HG03039 (cell line): Measurements from ENCODE around the gene TGM5.
"Not testable (repeated sequence)": the region's sequence is repeated elsewhere in the genome, so short reads cannot be mapped to it uniquely, and the experiment has no call there.

Experiments
- ATAC-seq: cut with Tn5 transposase; IDR thresholded peaks from one replicate; pipeline ENCODE4 v1.9.1; 2021; ENCODE audit warnings: mild to moderate bottlenecking, moderate library complexity; ENCODE audit not compliant: unreplicated experiment

Gene TGM5

GRCh38 chr15:43275740-43276562 is 9.2 kb upstream of the TGM5 start:
- ATAC-seq, result no peak

DNA sequence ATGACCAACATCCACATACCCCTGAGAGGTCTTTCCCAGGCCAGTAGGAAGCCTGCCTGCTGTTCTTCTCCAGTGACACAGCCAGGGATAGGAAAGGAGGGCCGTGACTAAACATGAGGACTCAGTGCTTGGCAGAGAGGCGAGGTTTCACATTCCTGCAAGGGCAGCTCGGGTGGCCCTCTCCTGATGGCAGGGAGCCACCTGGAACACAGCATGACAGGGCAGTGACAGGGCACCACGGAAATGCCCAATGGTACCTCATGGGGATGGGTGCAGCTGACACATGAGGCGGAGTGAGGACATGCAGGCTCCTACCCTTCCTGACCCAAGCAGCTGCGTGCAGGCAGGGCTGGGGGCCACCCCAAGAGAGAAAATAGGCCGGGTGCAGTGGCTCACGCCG is 7.4 kb upstream of the TGM5 start:
- no peak for ATAC-seq

DNA sequence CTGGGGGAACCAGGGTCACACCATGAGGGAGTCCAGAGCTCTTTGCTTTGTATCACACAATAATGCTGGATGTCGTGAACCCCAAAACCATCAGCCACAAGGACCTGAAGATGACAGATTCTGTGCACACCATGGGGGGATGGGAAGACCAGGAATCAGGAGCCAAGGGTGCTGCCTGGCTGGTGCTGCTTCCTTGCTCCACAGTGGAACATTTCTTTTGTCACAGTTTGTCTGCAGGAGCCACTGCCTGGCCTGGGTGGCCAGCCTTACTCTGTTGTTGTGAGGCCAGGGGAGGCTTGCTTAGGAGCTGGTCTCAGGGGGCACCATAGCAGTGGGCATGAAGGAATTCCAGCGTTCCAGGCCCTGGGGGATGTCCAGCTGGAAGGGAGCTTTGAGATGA is 6.5 kb upstream of the TGM5 start:
- no peak for ATAC-seq

GRCh38 chr15:43271908-43272307 is 5.2 kb upstream of the TGM5 start:
- not testable (repeated sequence) for ATAC-seq

DNA sequence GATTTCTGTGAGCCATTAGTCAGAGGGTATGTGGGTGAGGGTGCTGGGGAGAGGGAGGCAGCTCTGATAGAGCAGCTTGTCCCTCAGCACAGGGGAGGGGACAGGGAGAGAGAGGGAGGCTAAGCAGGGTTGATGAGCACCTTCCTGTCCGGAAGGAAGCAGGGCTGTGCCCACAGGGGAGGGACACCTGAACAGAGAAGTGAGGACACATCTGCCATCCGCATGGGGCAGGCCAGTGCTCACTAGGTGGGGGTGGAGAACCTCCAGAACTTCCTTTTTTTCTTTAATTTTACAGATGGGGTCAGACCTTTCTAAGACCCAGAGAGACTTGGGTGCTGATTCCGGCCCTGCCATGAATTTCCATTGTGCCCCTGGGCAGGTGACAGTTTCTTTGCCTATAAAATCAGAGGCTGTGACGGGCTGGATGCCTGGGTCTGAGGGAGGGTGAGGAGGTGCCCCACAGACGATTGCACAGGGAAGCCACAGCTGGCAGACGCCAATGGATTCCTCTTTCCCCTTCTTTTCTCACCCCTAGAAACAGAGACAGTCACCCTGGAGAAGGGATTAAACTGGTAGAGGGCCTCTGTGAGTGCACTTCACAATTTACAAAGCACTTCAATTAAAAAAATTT is 4.1 kb upstream of the TGM5 start:
- ATAC-seq, result no peak

- no peak for ATAC-seq
Measured at GRCh38 chr15:43270113-43270665, 3.5 kb upstream of the TGM5 start.

DNA sequence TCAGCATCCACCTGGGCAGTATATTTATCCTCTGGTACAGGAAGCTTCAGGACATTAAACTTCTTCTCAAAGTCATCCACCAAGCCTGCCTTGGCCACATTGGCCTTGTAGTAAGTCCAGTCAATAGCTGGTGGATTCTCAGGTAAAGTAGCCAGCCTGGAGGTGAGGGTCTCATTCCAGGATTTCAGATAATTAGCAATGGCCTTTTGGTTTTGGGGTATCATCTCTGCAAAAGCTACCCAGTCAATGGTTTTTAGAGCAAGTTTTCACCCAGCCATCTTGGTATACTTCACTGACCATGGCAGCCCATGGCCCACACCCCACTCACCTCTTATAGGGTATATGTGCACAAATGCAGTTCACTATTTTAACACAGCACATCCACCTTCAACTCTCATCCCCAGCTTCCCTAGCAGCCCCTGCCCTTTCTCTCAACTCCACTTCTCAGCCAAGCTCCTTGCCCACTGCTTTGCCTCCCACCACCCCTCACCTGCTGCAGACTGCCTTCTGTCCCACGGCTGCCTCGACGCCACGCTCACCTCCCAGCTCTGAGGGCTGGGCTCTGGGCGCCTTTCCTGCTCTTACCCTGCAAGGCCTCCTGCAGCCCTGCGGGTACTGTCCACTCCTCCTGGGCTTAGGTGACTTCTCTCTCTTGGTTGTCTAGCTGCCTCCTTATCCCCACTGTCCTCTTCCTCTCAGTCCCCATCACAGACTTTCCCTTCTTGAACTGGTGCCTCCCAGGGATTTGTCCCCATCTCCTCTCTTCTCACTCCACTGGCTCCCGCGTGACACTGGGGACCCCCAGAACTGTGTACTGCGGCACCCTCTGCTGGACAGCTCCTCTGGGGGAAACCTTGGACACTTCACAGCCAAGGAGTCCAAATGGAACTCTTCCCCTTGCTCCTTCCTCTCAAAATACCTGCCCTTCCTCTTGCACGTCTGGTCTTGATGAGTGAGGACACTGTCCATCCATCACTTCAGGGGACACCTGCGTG is 1.7 kb upstream of the TGM5 start:
- no peak for ATAC-seq

GRCh38 chr15:43267439-43267838 is 711 bp upstream of the TGM5 start:
- ATAC-seq, result no peak

DNA sequence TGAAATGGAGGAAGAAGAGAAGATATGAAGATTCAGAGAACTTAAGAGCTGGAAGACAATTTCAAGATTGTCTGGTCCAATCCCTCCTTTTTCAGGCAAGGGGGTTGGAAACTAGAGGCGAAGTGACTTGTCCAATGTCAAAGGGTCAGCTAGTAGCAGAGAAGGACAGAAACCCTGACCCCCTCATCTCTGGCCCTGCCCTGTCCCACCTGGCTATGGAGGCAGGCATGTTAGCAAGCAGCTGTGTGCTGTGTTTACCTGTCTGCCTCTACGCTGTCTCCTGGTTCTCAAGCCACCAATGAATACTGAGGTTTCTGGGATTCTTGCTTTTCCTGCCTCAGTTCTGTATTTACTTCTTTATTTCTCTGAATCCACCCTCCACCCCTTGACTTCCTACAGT is 342 bp downstream of the TGM5 start:
- no peak for ATAC-seq

DNA sequence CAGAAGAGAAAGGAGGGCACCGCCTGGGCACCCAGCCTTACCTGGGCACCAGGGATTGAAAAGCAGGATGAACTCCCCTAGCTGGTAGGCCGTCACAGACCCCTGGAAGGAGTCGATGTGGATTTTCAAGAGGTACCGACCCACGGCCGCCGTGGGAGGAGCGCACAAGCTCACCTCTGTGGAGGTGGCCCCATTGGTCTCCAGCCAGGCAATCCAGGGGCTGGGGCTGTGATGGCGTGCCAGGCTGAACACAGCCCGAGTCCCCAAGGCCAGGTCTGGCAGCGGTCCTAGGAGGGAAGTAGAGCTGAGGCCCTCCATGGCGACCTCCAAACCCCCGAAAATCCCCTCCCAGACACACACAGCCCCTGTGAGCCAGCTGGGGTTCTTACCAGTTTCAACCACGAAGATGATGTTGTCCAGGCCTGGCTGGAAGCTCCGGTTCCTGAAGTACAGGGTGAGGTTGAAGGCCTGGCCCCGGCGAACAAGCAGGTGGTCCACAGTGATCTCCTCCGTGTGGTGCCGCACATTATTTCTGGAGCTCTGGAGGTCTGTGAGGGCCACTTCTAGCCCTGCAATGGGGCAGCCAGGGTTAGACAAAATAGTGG is 6.6 kb downstream of the TGM5 start:
- ATAC-seq, result no peak

- no peak for ATAC-seq
Measured at GRCh38 chr15:43258781-43259180, 7.9 kb downstream of the TGM5 start.

- ATAC-seq, result no peak
Measured at GRCh38 chr15:43256341-43256740, 10.4 kb downstream of the TGM5 start.

GRCh38 chr15:43255376-43255775 is 11.4 kb downstream of the TGM5 start:
- ATAC-seq, result no peak

DNA sequence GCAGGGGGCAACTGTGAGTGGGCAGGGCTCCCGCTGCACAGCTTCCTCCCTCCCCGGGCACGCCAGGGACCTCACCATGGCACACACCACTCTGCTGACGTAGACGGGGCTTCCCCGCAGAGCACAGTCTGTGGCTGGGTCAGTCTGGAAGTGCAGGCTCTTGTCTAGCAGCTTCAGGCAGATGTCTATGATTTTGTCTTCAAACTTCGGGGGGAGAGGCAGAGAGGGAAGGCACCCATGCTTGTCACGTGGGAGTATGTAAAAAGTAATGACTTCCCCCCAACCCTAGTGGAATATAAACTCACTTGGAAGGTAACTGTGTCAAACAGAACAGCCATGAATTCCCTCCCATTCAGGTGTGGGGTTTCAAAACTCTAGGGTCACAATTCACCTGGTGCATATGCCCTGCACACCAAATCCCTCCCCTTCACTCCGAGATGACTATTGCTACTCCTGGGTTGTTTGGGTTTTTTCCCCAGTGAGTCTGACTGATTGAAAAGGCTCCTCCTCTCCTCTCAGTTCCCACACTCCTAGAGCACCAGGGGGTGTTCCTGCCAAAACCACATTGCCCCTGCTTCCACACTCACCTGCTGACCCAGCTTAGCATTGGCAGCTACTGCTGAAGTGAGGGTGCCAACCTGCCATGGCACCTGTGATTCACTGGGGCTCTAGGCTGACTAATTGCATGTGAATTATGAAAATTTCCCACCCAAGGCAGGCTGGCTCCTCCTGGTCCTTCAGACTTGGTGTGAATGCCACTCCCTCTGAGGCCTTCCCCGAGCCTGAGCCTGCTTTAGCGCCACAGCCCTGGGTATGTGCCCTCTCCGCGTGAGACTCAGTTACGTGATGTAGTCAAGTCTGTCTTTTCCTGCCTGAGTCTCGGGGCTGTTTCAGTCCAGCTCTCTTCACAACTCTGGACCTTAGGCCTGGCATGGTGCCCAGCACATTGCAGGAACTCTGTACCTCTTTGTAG is 13.0 kb downstream of the TGM5 start:
- ATAC-seq, result peak; percentile 45

- ATAC-seq, result no peak
Measured at GRCh38 chr15:43251871-43252250, 14.9 kb downstream of the TGM5 start.

DNA sequence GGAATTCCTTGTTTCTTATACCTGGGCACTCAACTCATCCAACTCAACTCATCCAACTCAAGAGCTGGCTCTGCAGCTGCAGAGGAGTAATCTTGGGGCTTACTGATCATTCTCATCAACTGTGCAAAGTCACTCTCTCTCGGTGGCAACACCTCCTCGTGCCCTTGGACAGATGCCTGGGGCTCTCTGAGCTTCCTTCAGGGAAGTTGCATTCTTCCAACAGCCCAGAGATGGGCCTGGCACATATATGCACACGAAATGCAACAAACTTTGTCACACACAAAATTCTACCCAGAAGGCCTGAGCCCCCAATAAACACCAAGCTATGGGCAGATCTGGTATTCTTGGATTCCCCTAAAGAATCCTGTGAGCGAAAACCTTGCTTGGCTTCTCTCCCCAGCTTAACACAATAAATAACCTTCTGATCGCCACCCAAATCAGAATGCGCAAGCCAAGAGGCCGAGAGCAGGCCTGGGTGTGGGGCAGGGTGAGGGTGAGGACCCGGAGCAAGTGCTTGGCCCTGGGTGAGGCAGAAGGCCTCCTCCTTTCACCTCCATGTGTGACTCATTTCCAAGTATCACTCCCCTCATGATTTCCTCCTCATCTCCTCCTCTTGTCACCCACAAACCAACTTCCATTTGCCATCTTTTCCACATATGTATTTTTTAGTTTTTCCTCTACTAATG is 15.4 kb downstream of the TGM5 start:
- no peak for ATAC-seq

GRCh38 chr15:43250785-43251184 is 15.9 kb downstream of the TGM5 start:
- no peak for ATAC-seq

DNA sequence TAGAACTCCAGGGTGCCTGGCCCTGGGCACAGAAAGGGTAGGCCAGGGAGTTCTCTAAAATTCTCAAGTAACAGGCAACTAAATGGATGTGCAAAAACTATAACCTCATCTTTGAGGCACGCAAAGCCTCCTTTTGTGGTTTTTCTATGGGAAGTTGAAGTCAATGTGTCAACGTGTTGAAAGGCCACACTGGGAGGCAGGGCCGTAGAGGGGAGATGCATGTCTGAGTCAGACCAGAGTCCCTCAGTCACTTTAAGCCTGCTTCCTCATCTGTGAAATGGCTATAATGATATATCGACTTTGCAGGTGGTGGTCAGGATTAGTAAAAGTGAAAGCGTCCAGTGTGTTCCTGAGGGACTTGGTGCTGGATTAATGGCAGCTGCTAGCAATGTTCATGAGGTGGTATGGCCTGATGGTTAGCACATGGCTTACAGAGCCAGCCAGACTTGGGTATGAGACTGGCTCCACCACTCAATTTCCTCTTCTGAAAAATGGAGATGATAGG is 17.0 kb downstream of the TGM5 start:
- peak; percentile 45 for ATAC-seq

DNA sequence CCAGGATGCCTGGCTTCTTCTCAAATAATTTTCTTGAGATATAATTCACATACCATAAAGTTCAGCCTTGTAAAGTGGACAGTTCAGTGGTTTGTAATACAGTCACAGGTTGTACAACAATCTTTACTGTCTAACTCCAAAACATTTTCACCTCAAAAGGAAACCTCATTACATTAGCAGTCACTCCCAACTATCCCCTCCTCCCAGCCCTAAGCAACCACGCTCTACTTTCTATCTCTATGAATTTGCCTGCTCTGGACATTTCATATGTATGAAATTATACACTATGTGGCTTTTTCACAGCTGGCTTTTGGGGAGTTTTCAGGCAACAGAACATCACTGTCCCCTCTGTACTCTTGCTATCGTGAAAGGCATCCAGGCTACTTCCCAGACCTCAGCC is 17.5 kb downstream of the TGM5 start:
- peak; percentile 1 for ATAC-seq
